ENCODE measurements around the gene PAPPA. TPM values are rescaled to one million over a fixed set of nuclear protein-coding genes. Genes with fewer than 3 reads are reported as not detected.

The PAPPA gene
- total and polyA plus RNA-seq, 2 experiments from 2014 or later: 0.76 to 0.80 TPM

GRCh38 chr9:116298249-116298648, 144.7 kb downstream of the PAPPA start:
- H3K36me3 ChIP-seq: no peaks in the 10 kb centered on the region
- H3K27me3 ChIP-seq: no peaks in the 10 kb centered on the region
- TF ChIP-seq CTCF (IDR thresholded peaks at IDR 0.05; ENCODE audit: low read depth, low read length): no peak
- H3K4me3 ChIP-seq: no peak overlapping the region
- H3K4me1 ChIP-seq (ENCODE audit: low read depth): no peaks in the 10 kb centered on the region
- H3K9me3 ChIP-seq (ENCODE audit: low read depth): no peaks in the 10 kb centered on the region
- no peak for DNase-seq (ENCODE audit: low read depth in 1 of 2, low spot score in 1 of 2)
- H3K27ac ChIP-seq: no peak overlapping the region

- Histone ChIP-seq H3K36me3 (no peaks in the 10 kb centered on the region), H3K4me1 (ENCODE audit: low read depth) (no peaks in the 10 kb centered on the region), H3K9me3 (ENCODE audit: low read depth) (no peaks in the 10 kb centered on the region), H3K4me3 (no peak overlapping the region), H3K27ac (no peak overlapping the region), H3K27me3 (no peaks in the 10 kb centered on the region)
- no peak for DNase-seq (ENCODE audit: low read depth in 1 of 2, low spot score in 1 of 2)
- no peak for TF ChIP-seq CTCF (IDR thresholded peaks at IDR 0.05; ENCODE audit: low read depth, low read length)
Observed at GRCh38 chr9:116298878-116299391, 145.3 kb downstream of the PAPPA start.

- H3K4me3 ChIP-seq: no peak overlapping the region
- H3K27ac ChIP-seq: no peak overlapping the region
- TF ChIP-seq CTCF (IDR thresholded peaks at IDR 0.05; ENCODE audit: low read depth, low read length): no peak
- H3K4me1 ChIP-seq (ENCODE audit: low read depth): peaks cover 3% of the 10 kb centered on the region
- no peaks in the 10 kb centered on the region for H3K36me3 ChIP-seq
- no peaks in the 10 kb centered on the region for H3K9me3 ChIP-seq (ENCODE audit: low read depth)
- DNase-seq (ENCODE audit: low read depth in 1 of 2, low spot score in 1 of 2): no peak
- H3K27me3 ChIP-seq: no peaks in the 10 kb centered on the region
Observed at GRCh38 chr9:116300360-116300870, 146.8 kb downstream of the PAPPA start.

- Histone ChIP-seq H3K27ac (no peak overlapping the region), H3K36me3 (no peaks in the 10 kb centered on the region), H3K4me1 (ENCODE audit: low read depth) (peaks cover 3% of the 10 kb centered on the region), H3K9me3 (ENCODE audit: low read depth) (no peaks in the 10 kb centered on the region), H3K4me3 (no peak overlapping the region), H3K27me3 (no peaks in the 10 kb centered on the region)
- no peak for DNase-seq (ENCODE audit: low read depth in 1 of 2, low spot score in 1 of 2)
- TF ChIP-seq CTCF (IDR thresholded peaks at IDR 0.05; ENCODE audit: low read depth, low read length): no peak
Observed at GRCh38 chr9:116303270-116303669, 149.7 kb downstream of the PAPPA start.

GRCh38 chr9:116303886-116304538, 150.4 kb downstream of the PAPPA start:
- H3K9me3 ChIP-seq (ENCODE audit: low read depth): no peaks in the 10 kb centered on the region
- TF ChIP-seq CTCF (IDR thresholded peaks at IDR 0.05; ENCODE audit: low read depth, low read length): no peak
- H3K4me3 ChIP-seq: no peak overlapping the region
- no peak for DNase-seq (ENCODE audit: low read depth in 1 of 2, low spot score in 1 of 2)
- H3K36me3 ChIP-seq: no peaks in the 10 kb centered on the region
- H3K4me1 ChIP-seq (ENCODE audit: low read depth): peaks cover 3% of the 10 kb centered on the region
- H3K27ac ChIP-seq: no peak overlapping the region
- H3K27me3 ChIP-seq: no peaks in the 10 kb centered on the region
